CMK (cell line): ENCODE data around the gene MAP3K20.
"Not testable (repeated sequence)": the region's sequence is repeated elsewhere in the genome, so short reads cannot be mapped to it uniquely, and the experiment has no call there.

ENCODE experiments used
- DNase-seq: peaks from one replicate; pipeline ENCODE4 v3.0.0-alpha.2; 2010; ENCODE audit warnings: low read depth

MAP3K20 gene

DNA sequence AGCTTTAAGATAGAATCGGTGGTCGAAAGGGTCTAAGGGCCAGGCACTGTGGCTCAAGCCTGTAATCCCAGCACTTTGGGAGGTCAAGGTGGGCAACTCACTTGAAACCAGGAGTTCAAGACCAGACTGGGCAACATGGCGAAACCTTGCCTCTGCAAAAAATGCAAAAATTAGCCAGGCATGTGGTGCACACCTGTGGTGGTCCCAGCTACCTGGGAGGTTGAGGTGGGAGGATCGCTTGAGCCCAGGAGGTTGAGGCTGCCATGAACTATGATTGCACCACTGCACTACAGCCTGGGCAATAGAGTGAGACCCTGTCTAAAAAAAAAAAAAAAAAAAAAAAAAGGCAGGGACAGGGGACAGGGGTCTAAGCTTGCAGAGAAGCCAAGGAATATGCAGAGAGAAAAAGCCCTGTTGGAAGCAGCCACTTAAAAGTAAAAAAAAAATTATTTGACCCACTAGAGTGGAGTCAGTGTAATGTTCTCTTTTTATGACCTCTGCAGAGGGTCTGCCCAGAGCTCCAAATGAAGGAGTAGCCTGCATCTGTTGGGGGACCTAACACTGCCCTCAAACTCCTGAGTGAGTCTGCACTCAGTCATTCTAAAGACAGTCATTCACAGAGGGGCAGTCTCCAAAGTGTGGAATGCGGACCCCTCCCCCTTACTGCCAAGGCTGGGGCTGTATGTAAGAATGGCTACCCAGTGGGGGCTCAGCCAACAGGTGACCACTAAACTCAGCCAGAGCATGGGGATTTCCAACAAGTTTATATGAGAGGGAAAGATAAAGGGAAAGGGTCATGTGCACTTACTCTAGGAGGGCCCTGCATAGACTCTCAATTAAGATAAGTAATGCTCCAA is 160.5 kb downstream of the MAP3K20 start:
- DNase-seq: no peak

DNA sequence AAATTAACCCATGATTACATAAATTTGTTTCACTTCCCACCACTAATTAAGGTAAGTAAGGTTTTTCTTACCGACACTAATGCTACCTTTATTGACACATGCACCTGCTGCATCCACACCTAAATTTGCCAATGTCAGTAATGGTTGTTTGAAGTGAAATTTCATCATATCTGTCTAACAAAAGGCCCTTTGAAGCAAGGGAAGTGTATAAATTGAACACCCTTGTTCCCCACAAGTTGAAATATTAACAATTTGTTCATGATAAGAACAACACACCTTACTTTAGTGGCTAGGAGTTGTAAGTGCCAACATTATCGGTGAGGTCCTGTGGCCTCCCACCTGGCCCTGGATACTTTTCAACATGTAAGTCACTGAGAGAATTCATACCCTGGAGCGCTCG is 162.7 kb downstream of the MAP3K20 start:
- DNase-seq: no peak

DNA sequence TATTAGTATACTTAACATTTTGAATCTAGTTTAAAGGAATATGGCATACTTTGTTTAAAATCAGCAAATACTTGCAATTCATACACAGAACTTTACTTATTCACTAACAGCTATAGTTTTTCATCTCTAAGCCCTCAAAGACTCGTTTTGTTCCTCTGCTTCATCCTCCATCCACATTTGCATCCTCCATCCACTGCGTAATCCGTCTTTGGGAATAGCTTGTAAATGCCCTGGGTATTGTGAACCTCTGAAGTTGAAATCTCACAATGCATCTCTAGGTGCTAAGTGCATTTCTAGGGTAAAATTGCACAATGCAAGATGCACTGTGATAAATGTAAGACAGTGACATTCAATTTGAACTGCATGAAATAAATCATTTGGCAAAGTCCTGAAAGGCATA is 163.2 kb downstream of the MAP3K20 start:
- no peak for DNase-seq

DNA sequence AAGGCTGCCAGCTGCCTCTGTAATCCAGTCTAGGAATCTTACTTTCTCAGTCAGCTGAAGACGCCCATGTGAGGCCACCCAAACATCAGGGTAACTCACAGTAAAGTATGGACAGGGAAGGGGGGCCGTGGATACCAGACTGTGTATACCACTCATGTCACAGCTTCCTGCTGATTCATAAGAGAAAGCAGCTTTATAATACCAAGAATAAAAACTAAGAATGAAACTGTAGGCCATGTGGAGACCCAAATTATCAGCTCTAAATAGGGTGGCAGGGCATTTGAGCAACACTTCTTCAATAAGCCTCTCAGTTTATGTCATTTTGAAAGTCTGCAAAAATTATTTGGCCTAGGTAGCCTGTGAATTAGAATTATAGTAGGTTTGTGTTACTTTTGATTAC is 164.0 kb downstream of the MAP3K20 start:
- no peak for DNase-seq

DNA sequence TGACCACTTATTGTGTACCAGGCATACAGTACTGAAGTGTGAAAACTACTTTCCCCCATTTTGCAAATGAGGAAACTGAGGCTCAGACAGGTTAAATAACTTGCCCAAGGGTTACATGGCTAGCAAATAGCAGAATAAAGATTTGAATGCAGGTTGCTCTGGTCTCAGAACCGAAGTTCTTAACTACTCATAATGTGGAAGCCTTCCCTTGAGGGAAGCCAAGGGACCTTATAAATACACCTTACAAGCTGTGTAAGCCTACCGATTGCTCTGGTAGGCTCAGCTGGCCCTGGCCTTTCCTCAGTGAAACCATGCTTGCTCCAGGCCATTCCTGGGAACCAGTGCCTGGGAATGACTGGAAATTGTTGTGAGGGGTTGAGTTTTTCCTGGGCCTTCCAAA is 164.4 kb downstream of the MAP3K20 start:
- no peak for DNase-seq

DNA sequence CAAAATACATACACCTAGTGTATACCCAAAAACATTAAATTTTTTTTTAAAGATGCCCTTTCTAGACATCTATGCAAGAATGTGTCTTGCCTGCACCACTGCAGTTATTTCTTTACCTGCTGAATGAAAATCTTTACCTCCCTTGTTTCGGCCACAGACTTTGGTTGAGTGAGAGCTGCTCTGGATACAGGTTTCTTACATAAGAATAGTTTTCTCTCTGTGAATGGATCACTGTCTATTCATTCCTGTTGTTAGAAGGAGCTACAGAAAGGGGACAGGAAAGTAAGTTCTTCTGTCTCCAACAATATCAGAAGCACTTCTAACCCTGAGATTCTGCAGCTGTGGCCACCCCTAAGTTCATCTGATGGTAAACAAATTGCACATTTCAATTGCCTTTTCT is 166.0 kb downstream of the MAP3K20 start:
- DNase-seq: no peak

DNA sequence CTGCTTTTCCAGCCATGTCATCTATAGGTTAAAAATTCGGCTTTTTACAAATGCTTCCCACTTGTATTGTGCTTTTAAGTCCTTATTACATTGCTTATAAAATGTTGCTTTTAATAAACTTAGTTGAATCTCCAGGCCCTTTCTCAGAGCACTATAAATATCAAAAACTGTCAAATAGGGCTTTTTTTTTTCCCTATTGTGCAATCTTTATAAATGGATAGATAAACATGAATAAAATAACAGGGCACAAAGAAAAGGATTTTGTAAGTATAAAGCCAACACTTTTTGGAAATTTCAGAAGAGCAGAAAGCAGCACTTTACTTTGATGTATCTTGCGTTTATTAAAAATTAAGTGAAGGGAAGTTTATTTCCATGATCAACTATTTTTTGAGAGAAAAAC is 171.5 kb downstream of the MAP3K20 start:
- DNase-seq: no peak

DNA sequence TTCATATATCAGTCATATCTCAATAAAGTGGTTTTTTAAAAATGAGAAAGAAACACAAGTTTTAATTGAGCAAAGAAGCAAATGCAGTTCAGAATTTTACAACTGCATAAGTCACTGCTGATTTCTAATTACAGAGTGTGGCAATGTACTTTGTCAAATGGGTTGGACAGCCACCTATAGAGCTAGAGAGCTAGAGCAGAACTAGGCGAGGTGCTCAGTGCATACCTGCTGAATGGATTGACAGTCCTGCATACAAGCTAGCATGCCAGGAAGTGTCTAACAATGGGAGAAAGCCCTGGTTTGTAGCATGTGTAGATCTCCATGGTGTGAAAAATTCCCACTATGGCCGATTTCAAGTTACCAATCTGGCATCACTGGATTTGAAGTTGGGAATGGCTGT is 172.7 kb downstream of the MAP3K20 start:
- no peak for DNase-seq

DNA sequence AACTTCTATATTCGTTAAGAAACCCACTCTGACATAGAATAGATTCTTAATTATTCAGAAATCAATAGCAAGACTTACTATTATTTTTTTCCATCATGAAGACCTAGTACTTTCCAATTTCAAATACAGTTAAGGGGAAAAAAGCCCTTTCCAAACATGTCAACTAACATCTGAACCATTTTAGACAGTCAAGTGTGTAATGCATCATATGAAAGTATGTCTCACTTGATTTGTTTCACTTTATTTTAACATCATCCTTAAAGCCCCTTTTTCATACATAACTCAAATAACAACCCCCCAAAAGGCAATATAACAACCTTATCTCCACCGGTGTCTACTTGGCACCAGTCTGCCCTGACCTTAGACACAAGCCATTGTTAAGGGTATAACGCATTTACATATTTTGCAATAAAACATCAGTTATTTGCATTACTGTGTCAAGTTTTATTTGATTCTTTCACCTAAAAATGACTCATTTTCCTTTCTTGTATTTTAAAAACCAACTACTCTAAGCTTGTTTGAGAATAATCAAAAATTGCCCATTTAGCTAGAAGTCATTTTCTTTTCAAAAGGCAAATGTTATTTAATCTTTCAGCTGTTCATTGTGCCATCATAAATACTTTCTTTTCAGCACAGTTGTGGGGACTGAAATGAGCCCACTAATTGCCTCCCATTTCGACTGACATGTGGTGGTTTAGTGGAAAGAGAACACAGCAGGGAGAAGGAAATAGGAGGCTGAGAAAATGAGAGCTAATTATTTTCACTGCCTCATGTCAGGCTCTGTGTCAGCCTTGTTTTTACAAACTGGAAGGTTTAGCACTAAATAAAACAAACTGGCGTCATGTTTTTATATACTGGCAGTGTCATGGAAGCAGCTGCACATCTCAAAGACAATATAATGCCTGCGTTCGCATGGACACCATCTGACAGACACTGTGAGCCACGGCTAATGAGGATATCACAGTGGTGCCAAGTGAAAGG is 174.3 kb downstream of the MAP3K20 start:
- no peak for DNase-seq

DNA sequence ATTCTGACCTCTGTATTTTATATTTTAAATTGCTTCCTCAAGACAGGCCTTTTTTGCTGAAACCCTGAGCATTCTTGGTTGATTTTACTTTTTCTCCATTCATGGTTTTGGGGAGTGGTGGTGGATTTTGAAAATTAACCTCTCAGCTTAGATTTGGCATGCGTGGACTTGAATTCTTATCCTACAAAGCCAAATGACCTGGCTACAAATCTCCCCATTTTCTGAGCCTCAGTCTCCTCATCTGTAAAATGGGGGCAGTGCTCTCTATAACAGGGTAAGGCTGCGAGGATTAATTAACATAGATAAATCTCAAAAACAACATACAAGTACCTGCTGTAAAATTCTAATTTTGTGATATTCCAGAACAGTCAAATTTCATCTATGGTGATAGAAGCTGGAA is 175.6 kb downstream of the MAP3K20 start:
- DNase-seq: no peak

DNA sequence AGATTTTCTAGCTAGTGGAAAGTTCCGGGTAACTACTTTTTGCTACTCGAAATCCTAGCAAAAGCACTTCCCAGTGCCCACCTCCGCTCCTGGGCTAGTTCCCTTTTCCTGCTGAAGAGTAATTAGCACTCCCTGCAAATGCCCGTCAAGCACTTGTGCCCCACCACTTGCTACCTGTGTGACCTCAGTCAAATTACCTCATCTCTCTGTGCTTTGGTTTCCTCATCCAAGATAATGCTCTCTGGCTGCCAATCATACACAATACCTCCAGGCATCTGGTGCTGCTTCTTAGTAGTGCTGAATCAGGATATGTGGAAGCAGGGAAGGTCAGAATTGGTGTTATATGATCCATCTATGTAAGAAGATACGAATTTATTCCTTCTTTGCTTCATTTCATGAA is 176.9 kb downstream of the MAP3K20 start:
- DNase-seq: no peak

DNA sequence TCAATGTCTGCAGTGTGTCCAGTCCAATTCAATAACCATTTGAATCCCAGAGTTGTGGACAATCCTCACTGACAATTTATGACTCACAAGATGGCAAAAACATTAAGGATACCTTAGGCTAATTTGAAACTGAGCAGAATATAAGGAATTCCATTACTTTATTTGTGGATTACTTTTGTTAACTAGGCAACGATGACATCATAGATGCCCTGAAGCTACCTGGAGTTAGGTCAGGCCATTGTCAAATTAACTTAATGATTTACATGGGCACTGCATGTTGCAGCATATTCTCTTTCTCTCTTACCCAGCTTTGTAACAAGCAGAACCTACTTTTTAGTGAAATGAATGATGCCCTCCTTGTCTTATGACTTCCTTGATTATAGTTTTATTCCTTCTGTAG is 179.0 kb downstream of the MAP3K20 start:
- no peak for DNase-seq

DNA sequence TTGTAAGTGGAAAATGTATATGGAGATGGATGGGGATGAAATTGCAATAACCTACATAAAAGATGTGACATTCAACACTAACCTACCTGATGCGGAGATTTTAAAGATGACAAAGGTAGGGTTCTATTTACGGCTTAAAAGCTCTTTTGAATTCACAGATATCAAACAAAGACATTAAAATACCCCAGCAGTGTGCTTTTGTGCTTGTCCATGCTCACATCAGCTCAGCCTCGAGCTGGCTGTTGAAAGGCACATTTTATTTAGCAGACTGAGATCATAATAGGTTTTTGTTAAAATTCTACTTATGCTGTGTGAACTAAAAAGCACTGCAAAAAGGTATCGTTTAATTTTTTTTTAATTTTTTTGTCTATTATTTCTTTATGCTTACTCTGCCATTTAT is 183.1 kb downstream of the MAP3K20 start:
- no peak for DNase-seq

DNA sequence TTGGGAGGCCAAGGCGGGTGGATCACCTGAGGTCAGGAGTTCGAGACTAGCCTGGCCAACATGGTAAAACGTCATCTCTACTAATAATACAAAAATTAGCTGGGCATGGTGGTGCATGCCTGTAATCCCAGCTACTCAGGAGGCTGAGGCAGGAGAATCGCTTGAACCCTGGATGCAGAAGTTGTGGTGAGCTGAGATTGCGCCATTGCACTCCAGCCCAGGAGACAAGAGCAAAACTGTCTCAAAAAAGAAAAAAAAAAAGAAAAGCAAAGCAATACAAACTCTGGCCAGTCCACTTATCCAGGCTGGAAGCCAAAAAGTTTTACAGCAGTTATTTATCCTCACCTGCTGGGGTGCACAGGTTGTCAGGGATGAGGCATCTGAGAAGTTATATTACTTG is 186.7 kb downstream of the MAP3K20 start:
- DNase-seq: not testable (repeated sequence)

DNA sequence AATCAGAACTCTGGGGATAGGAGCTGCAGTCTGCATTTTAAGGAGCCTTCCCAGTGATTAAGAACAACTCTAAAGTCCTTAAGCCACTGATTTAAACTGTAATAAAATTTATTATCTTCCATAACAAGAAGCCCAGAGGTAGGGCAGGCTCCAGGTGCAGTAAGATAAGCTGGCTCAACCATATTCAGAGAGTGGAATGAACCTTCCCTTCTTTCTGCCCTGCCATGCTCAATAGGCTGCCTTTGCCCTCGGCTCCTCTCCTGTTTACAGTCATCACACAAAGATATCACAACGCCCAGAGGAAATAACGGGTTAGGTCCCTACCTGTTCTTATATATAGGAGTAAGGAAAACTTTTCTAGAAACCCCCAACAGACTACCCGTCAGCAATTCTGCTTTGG is 188.5 kb downstream of the MAP3K20 start:
- DNase-seq: no peak

DNA sequence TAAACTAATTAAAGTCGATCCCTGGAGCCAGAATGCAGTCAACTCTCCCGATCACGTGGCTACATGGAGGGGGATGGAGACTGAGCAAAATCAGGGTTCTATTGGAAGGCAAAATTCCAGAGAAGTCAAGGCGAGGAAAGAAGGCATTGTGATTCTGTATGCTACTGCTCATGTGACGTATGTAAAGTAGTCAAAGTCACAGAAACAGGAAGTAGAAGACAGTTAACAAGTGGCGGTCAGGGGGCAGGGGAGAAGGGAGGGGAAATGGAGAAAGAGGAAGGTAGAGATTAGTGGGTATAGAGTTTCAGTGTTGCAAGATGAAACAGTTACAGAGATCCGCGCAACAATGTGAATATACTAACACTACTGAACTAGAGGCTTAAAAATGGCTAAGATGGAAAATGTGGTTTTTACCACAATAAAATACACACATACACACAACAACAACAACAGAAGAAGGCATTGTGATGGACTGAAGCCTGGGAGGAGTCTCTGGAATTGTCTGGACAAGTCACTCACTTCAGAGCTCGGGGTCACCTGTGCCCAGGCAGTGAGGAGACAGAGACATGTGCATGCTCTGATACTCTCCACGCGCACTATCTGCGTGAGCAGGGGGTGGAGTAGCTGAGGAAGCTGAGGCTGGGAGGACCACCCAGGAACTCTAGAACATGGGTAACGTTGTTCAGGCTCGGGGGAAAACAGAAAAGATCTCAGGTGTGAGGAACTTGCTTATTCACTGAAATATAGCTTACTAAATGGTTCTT is 189.1 kb downstream of the MAP3K20 start:
- DNase-seq: no peak

DNA sequence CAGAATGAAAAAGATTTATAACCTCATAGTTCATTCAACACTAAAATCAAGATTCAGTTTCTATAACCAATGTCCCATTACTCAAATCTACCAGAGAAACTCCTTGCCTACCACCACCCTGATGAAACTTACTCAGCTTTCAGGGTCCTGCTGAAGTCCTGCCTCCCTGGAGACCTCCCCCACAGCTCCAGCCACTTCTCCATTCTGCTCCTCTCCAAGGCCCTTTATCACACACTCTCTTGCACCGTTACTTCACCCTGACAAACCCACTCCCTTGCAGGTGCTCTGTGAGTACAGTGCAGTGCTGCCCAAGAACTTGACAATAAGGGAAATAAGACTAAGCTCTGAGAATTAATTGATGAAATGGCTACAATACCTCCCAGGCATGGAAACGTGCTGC is 195.5 kb downstream of the MAP3K20 start:
- no peak for DNase-seq

DNA sequence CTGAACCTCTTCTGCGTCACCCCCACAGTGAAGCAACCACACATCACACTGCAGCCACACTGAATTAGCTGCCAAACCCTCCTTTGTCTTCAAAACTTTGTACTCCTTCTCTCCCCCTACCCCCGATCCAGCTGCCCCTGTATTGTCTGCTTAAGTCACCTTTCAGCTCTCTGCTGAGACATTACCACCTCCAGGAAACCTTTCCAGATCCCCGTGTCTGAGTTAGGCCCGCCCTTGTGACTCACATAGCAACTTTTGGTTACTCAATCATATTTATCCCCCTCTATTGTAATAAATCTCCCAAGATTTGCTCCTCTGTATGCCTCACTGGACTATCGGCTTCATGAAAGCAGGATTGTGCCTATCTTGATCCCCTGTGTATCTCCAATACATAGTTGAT is 196.2 kb downstream of the MAP3K20 start:
- no peak for DNase-seq

DNA sequence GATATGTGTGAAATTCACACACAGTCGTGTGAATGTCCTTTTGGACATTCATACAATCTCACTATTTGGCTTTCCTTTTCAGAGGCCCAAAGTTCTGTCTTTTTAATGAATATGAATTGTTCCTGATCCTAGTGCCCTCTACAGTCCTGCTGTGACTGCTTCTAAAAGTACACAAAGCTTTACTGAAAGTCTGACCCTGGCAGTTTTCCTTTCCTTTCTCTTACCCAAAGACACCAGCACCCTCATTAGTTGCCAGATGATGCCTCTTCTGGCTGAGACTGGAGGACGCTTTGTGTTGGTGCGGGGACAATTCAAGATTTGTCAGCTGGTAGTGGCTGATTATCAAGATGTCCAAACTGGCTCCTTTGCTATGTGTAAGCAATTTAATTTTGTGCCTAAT is 197.2 kb downstream of the MAP3K20 start:
- no peak for DNase-seq

DNA sequence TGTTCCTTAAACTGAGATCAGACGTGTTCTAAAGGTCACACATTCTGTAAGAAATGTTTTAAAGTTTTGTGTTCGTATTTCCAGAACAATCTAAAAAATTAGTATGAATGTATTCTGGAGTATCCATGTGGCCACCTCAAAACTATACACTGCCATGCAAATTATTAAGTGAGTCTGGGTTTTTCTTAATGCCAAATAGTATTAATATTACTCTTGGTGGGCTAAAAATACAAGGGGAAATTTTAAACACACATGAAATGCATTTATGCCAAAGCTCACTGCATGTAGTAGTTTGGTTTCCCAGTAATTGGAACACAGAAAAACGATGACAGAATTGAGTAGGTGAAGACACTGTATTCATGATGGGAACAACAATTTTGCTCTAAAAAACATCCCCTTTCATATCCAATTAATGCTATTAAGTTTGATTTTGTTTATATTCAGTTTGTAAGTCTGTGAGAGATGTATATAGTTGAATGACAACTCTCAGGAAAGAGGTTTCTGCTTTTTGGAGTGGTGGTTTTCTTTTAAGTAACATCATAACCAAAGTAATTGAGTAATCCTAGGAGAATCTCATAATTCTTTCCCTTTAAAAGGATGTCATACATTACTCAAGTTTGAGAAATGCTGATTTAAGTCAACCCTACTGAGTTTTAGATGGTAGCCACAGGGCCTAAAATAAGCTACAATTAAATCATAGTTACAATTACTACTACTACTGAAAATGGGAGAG is 203.3 kb downstream of the MAP3K20 start:
- no peak for DNase-seq

DNA sequence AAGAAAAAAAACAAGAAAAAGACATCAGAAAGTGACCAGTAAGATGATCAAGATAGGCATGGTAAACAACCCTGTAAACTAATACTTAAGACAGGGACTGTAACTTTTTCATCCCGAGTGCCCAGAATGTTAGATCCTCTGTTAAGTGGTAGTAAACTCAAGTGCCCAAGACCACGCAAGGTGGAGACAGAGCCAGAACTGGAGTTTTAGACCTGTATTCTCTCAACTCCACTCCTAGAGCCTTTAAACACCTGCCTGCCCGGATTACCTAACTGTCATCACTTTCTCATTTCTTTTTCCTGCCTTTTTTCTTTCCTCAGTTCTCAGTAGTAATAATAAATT is 203.9 kb downstream of the MAP3K20 start:
- no peak for DNase-seq

DNA sequence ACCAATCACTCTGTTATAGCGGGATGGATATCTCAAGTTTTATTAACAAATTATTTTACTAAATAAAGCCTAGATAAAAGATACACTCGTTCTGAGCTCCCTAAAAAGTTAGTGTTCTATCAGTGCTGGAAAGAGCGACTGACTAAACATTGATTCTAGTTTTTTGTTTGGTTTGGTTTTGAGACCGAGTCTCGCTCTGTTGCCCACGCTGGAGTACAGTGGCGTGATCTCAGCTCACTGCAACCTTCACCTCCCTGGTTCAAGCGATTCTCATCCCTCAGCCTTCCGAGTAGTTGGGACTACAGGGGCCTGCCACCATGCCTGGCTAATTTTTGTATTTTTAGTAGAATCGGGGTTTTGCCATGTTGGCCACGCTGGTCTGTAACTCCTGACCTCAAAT is 205.2 kb downstream of the MAP3K20 start:
- no peak for DNase-seq
